Endothelial cell of umbilical vein (primary cell): ENCODE results near the gene RABL6.

ENCODE experiments used
- CTCF ChIP-seq, 2 donors: IDR thresholded peaks; 1 replicate in 1 of 2; 2 replicates in 1 of 2; pipeline ENCODE4 v1.5.1; 2011; ENCODE audit warnings: low read length in 2 of 2, mild to moderate bottlenecking in 2 of 2, moderate library complexity in 2 of 2, control low read depth in 1 of 2, inconsistent platforms in 1 of 2, low read depth in 1 of 2; ENCODE audit not compliant: insufficient read depth in 1 of 2; ENCODE audit errors: extremely low read depth in 1 of 2
- EZH2 ChIP-seq: IDR thresholded peaks from 2 replicates; pipeline ENCODE4 v1.6.1; 2012; ENCODE audit warnings: borderline replicate concordance, low read depth, mild to moderate bottlenecking, moderate library complexity, low read length, inconsistent platforms; ENCODE audit not compliant: severe bottlenecking
- JUN ChIP-seq: IDR thresholded peaks from 2 replicates; pipeline ENCODE4 v1.6.1; 2011; ENCODE audit warnings: borderline replicate concordance, low read depth; ENCODE audit not compliant: insufficient read length, insufficient read depth
- POLR2A ChIP-seq: IDR thresholded peaks from 2 replicates; pipeline ENCODE4 v1.6.1; 2012; ENCODE audit warnings: low read depth, mild to moderate bottlenecking, control low read depth, low read length
- POLR2AphosphoS5 ChIP-seq: IDR thresholded peaks from 2 replicates; pipeline ENCODE4 v1.6.1; 2012; ENCODE audit warnings: low read depth, mild to moderate bottlenecking, control low read depth, low read length, moderate library complexity; ENCODE audit not compliant: insufficient read depth

- no peak for TF ChIP-seq POLR2AphosphoS5
- TF ChIP-seq POLR2A: no peak
- TF ChIP-seq CTCF (IDR thresholded peaks at IDR 0.05; ENCODE audit: extremely low read depth in 1 of 2, insufficient read depth in 1 of 2, low read depth in 1 of 2, low read length in 2 of 2): no peak
- TF ChIP-seq JUN: no peak
- TF ChIP-seq EZH2: no peak
These were observed 8.5 kb upstream of the RABL6 start for GRCh38 chr9:136799079-136799853.
